ENCODE data around the gene MFSD6L. TPM values are rescaled to one million over a fixed set of nuclear protein-coding genes. Genes with fewer than 3 reads are reported as not detected.

The MFSD6L gene
- total RNA-seq, 1 experiment from 2014 or later: 2.1 TPM

DNA sequence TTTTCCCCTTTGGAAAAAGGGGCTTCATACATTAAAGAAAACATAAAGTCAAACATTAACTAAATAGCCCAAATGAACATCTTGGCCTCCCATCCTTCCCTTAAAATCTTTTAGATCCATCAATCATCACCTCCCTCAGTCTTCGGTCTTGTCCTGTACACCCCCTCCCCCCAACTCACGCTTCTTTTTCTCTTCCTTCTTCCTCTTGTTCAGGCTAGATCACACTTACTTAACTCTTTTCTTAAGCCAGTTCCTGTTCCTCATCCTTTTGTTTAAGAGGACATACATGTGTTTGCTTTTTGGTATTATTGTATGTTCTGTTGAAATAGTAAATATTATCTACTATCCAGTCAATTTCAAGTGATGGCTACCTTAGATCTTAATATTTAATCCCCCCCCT is 5.5 kb downstream of the MFSD6L start:
- peaks cover 2 to 10% (median 6%) of the 10 kb centered on the region in 3 experiments; a peak in 6 of 7 replicates for H3K36me3 Mint-ChIP-seq (ENCODE audit: insufficient read depth in 1 of 3, low read depth in 3 of 3)
- H3K27ac Mint-ChIP-seq: no peak overlapping the region
- WGBS (ENCODE audit: extremely low coverage, insufficient read length, low lambda C conversion rate): no CpG with 5 or more reads among the region's 2 CpGs

More for the DNA sequence above, 5.5 kb downstream of the MFSD6L start:
- Histone ChIP-seq H2BK120ac (ENCODE audit: low read depth, low read length, poor library complexity, severe bottlenecking) (no peak overlapping the region), H4K8ac (replicated peaks; ENCODE audit: insufficient read length, low read depth, low read length) (no peak overlapping the region), H3K23me2 (ENCODE audit: insufficient read length, low read depth, low read length, poor library complexity, severe bottlenecking) (no peaks in the 10 kb centered on the region), H3K56ac (ENCODE audit: insufficient read length, low read depth, low read length) (no peak overlapping the region), H2BK20ac (ENCODE audit: low read depth, low read length, poor library complexity, severe bottlenecking) (no peak overlapping the region), H3K4me2 (ENCODE audit: insufficient read depth, insufficient read length, low read length) (no peak overlapping the region), H3K18ac (ENCODE audit: insufficient read length, low read depth, low read length) (no peak overlapping the region), H4K5ac (ENCODE audit: insufficient read length, low read depth, low read length) (no peak overlapping the region), H2BK5ac (ENCODE audit: insufficient read length, low read length) (no peak overlapping the region), H2AK5ac (ENCODE audit: insufficient read length, low read length) (no peak overlapping the region), H2BK12ac (ENCODE audit: insufficient read length, low read depth, low read length) (no peak overlapping the region), H2BK15ac (ENCODE audit: low read depth, low read length) (no peak overlapping the region), H3K27ac (ENCODE audit: insufficient read length, low read depth, low read length) (no peak overlapping the region), H3K9me3 (ENCODE audit: control insufficient read depth, low read depth, low read length) (peaks cover 5% of the 10 kb centered on the region), H2AFZ (ENCODE audit: low read length) (no peak overlapping the region), H3K4me1 (ENCODE audit: insufficient read depth, low read length) (no peaks in the 10 kb centered on the region), H3T11ph (ENCODE audit: low read length) (no peak overlapping the region), H4K20me1 (ENCODE audit: control insufficient read depth, insufficient read depth, insufficient read length) (no peaks in the 10 kb centered on the region), H3K9ac (ENCODE audit: extremely low read depth, insufficient read length, low read length) (no peak overlapping the region), H3K23ac (ENCODE audit: insufficient read length, low read depth, low read length) (no peak overlapping the region), H3K79me2 (ENCODE audit: insufficient read depth, low read length) (no peaks in the 10 kb centered on the region), H3K79me1 (ENCODE audit: insufficient read depth, low read depth, low read length, poor library complexity, severe bottlenecking) (no peaks in the 10 kb centered on the region), H3K27me3 (ENCODE audit: insufficient read depth, low read length) (no peaks in the 10 kb centered on the region), H4K91ac (ENCODE audit: insufficient read length, low read depth, low read length) (no peak overlapping the region), H3K4ac (ENCODE audit: low read depth, low read length) (no peak overlapping the region), H3K14ac (ENCODE audit: insufficient read depth, low read length) (no peak overlapping the region)
- H3K9me3 Mint-ChIP-seq: peaks cover 9 to 16% of the 10 kb centered on the region in 2 experiments
- peaks cover 21 to 36% of the 10 kb centered on the region in 2 experiments for H3K4me1 Mint-ChIP-seq
- no peak overlapping the region for H3K4me3 Mint-ChIP-seq
- DNase-seq: no peak
- peaks cover 1% of the 10 kb centered on the region for H3K27me3 Mint-ChIP-seq (ENCODE audit: low read depth)
- no peak for TF ChIP-seq CTCF (conservative IDR thresholded peaks at IDR 0.05)
